IMR-90 (cell line): ENCODE data around the gene URM1. TPM values are rescaled to one million over a fixed set of nuclear protein-coding genes. Genes with fewer than 3 reads are reported as not detected.
A peak's percentile ranks its signal among the peaks of the same experiment; 100 is the strongest.

Experiments used
- ATAC-seq: fragments of 200-7000 bp; cut with Tn5 transposase; 2 replicates; pipeline ENCODE4 v1.9.1; 2020; ENCODE audit warnings: low read depth, mild to moderate bottlenecking, moderate library complexity
- BruUV-seq: library from RNA; stranded (reverse); fragments of 400-500 nt; replicated peaks from 2 replicates; lab custom pipeline; 2021; lab: Mats Ljungman, UMichigan
- CTCF ChIA-PET: fragments of 300-600 bp; formaldehyde crosslinking; extraction: SDS; loops from one replicate; lab custom pipeline; 2021; ENCODE audit warnings: antibody characterized with exemption; lab: Yijun Ruan, JAX
- POLR2A ChIA-PET: fragments of 300-600 bp; sonication (Branson Sonifier 250); formaldehyde crosslinking; loops from one replicate; lab custom pipeline; 2022; ENCODE audit warnings: antibody characterized with exemption; ENCODE audit not compliant: unreplicated experiment; lab: Charles Lee
- DNase-seq: peaks from one replicate; pipeline ENCODE4 v3.0.0; 2013
- H2AFZ ChIP-seq: replicated peaks from 2 replicates; pipeline ENCODE3; 2013; ENCODE audit warnings: low read length, mild to moderate bottlenecking; ENCODE audit not compliant: poor library complexity
- H2AK5ac ChIP-seq: 2 replicates; pipeline ENCODE4 v1.6.1; 2013; ENCODE audit warnings: low read depth, low read length, inconsistent platforms
- H2AK9ac ChIP-seq: replicated peaks from 2 replicates; pipeline ENCODE3; 2013; ENCODE audit warnings: mild to moderate bottlenecking, low read depth, low read length, moderate library complexity; ENCODE audit not compliant: poor library complexity
- H2BK120ac ChIP-seq: 2 replicates; pipeline ENCODE4 v1.6.1; 2013; ENCODE audit warnings: low read depth, low read length, inconsistent platforms
- H2BK15ac ChIP-seq: 3 replicates; pipeline ENCODE4 v1.6.1; 2013; ENCODE audit warnings: low read depth, low read length, inconsistent platforms
- H2BK20ac ChIP-seq: 2 replicates; pipeline ENCODE4 v1.6.1; 2013; ENCODE audit warnings: low read depth, mild to moderate bottlenecking, inconsistent platforms, low read length, moderate library complexity
- H2BK5ac ChIP-seq: 2 replicates; pipeline ENCODE4 v1.6.1; 2013; ENCODE audit warnings: mild to moderate bottlenecking, low read depth, low read length, inconsistent platforms; ENCODE audit not compliant: poor library complexity, severe bottlenecking
- H3K14ac ChIP-seq: replicated peaks from 2 replicates; pipeline ENCODE4 v1.6.1; 2013; ENCODE audit warnings: low read depth, low read length, inconsistent platforms
- H3K18ac ChIP-seq: 2 replicates; pipeline ENCODE4 v1.6.1; 2013; ENCODE audit warnings: low read depth, low read length, control low read depth
- H3K23ac ChIP-seq: 2 replicates; pipeline ENCODE4 v1.6.1; 2013; ENCODE audit warnings: low read depth, low read length, inconsistent platforms
- H3K27ac ChIP-seq: 2 replicates; pipeline ENCODE4 v1.5.1; 2013; ENCODE audit warnings: mild to moderate bottlenecking, control low read depth, low read length; ENCODE audit not compliant: insufficient read depth
- H3K27me3 ChIP-seq: 2 replicates; pipeline ENCODE4 v1.6.1; 2013; ENCODE audit warnings: low read length; ENCODE audit not compliant: control insufficient read depth, insufficient read depth
- H3K36me3 ChIP-seq: 2 replicates; pipeline ENCODE4 v1.6.1; 2013; ENCODE audit warnings: low read length, mixed read lengths; ENCODE audit not compliant: control insufficient read depth, insufficient read depth
- H3K4ac ChIP-seq: 2 replicates; pipeline ENCODE4 v1.6.1; 2013; ENCODE audit warnings: low read depth, low read length, inconsistent platforms
- H3K4me1 ChIP-seq: 2 replicates; pipeline ENCODE4 v1.6.1; 2013; ENCODE audit warnings: low read length, mixed read lengths; ENCODE audit not compliant: control insufficient read depth, insufficient read depth
- H3K4me2 ChIP-seq: 2 replicates; pipeline ENCODE4 v1.6.1; 2013; ENCODE audit warnings: low read depth, mild to moderate bottlenecking, control low read depth, low read length, moderate library complexity
- H3K4me3 ChIP-seq: 2 replicates; pipeline ENCODE4 v1.5.1; 2013; ENCODE audit warnings: low read depth, mild to moderate bottlenecking, control low read depth, low read length, moderate library complexity; ENCODE audit not compliant: insufficient read depth
- H3K56ac ChIP-seq: 2 replicates; pipeline ENCODE4 v1.6.1; 2013; ENCODE audit warnings: low read length, inconsistent platforms; ENCODE audit not compliant: insufficient read depth; ENCODE audit errors: extremely low read depth
- H3K79me1 ChIP-seq, 2 experiments: 2 replicates each; pipeline ENCODE4 v1.6.1; 2013; ENCODE audit warnings: low read length in 2 of 2, inconsistent platforms in 1 of 2, low read depth in 1 of 2
- H3K9ac ChIP-seq: 2 replicates; pipeline ENCODE4 v1.6.1; 2013; ENCODE audit warnings: low read depth, low read length, control low read depth
- H3K9me1 ChIP-seq: 2 replicates; pipeline ENCODE4 v1.6.1; 2013; ENCODE audit warnings: low read length, inconsistent platforms; ENCODE audit not compliant: insufficient read depth
- H3K9me3 ChIP-seq: 2 replicates; pipeline ENCODE4 v1.6.1; 2013; ENCODE audit warnings: low read length; ENCODE audit not compliant: control insufficient read depth, insufficient read depth
- H4K20me1 ChIP-seq: 2 replicates; pipeline ENCODE4 v1.6.1; 2013; ENCODE audit warnings: low read length, inconsistent platforms; ENCODE audit not compliant: insufficient read depth
- H4K5ac ChIP-seq: 2 replicates; pipeline ENCODE4 v1.6.1; 2013; ENCODE audit warnings: mild to moderate bottlenecking, low read depth, low read length, control low read depth
- H4K8ac ChIP-seq, 2 experiments: 2 replicates each; pipeline ENCODE4 v1.6.1; 2013; ENCODE audit warnings: low read depth in 2 of 2, low read length in 2 of 2, control low read depth in 1 of 2, inconsistent platforms in 1 of 2
- H4K91ac ChIP-seq: 2 replicates; pipeline ENCODE4 v1.6.1; 2013; ENCODE audit warnings: low read depth, low read length, inconsistent platforms; ENCODE audit not compliant: insufficient read depth
- MAZ ChIP-seq: IDR thresholded peaks from 2 replicates; pipeline ENCODE4 v1.6.1; 2012; ENCODE audit warnings: low read depth, mild to moderate bottlenecking, low read length, improper control_type of control experiment, moderate library complexity, borderline replicate concordance
- SMC3 ChIP-seq: fragments of 150-350 bp; IDR thresholded peaks from 2 replicates; pipeline ENCODE4 v1.6.1; 2016; ENCODE audit warnings: low read depth, mild to moderate bottlenecking, antibody characterized with exemption, low read length, moderate library complexity
- WGBS, 2 experiments: methylation state at CpG; one replicate each; pipeline versions ENCODE4 v1.1.5 to v1.1.7; 2013; ENCODE audit warnings: missing lambda C conversion rate in 2 of 2; ENCODE audit not compliant: insufficient read length in 1 of 2; ENCODE audit errors: extremely low coverage in 2 of 2; 5-methylcytosine and 5-hydroxymethylcytosine counted together
- dilution Hi-C: fragments of 300-500 bp; cut with HindIII; formaldehyde crosslinking; loops from one replicate; pipeline ENCODE4 v1.14.3; 2018; ENCODE audit warnings: low sequenced_read_pairs; ENCODE audit not compliant: unreplicated experiment
- in situ Hi-C: fragments of 300-500 bp; cut with MboI; formaldehyde crosslinking; loops from 3 replicates; pipeline ENCODE4 v1.14.3; 2019; ENCODE audit warnings: low sequenced_read_pairs, inconsistent platforms, mixed read lengths
- intact Hi-C: fragments of 100-400 bp; cut with micrococcal nuclease; formaldehyde crosslinking; loops from 2 replicates; pipeline ENCODE4 v1.10.0; 2022
- polyA plus RNA-seq, 3 experiments: library from polyadenylated mRNA; depleted of rRNA; stranded (reverse); fragments of >200 nt; gene quantifications; 2 replicates each; pipeline ENCODE4 v1.2.3, GENCODE V29; 2012; ENCODE audit warnings: low replicate concordance in 1 of 3
- total RNA-seq: library from RNA; depleted of rRNA; stranded (reverse); fragments of >200 nt; gene quantifications from 2 replicates; pipeline ENCODE4 v1.2.3, GENCODE V29; 2012

Gene URM1
- total and polyA plus RNA-seq, 2 of the 4 experiments (the other 2 are of a cell fraction): 33.2 to 66.9 TPM

DNA sequence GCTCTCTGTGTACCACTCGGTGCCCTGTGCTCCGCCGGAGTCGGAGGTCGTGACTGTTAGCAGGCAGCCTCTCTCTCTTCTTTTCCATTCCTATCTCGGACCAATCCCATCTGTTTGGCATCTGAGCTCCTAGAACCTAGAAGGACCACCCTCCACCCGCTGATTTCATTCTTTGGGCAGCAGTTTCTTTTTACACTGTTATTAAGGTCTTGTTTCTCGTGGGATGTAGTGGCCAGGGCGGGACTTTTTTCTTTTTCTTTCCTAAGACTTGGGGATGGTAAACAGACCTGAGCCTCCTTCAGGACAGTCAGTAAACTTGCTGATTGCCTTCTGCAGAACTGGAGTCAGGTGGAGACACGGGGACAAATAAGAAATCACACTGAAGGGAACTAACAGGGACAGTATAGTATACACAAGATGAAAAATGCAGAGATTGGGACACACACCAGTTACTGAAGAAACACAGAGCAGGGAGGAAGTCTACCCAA lies 500 bp downstream of the URM1 start:
- Histone ChIP-seq H3K18ac (peak overlapping the region; percentile 40), H2BK15ac (peak overlapping the region; percentile 76; the same call in 1 of the 3 replicates), H4K8ac (peak overlapping the region; percentile 95 to 98), H3K23ac (peak overlapping the region; percentile 89), H3K9ac (peak overlapping the region; percentile 94), H3K56ac (peak overlapping the region; percentile 92), H3K9me3 (no peaks in the 10 kb centered on the region), H3K27me3 (no peaks in the 10 kb centered on the region), H4K20me1 (0 out of 2 replicates have a peak, but pooled peaks cover 4% of the 10 kb centered on the region), H3K14ac (peak overlapping the region; percentile 86), H3K79me1 (peaks cover 23 to 72% of the 10 kb centered on the region in 2 experiments), H2AK9ac (peak overlapping the region; percentile 99), H3K9me1 (peaks cover 12% of the 10 kb centered on the region), H4K91ac (peak overlapping the region; percentile 90), H2BK20ac (no peak overlapping the region), H3K36me3 (peaks cover 2% of the 10 kb centered on the region; the same call in 1 of the 2 replicates), H3K27ac (peak overlapping the region; percentile 90), H4K5ac (peak overlapping the region; percentile 92), H3K4me3 (peak overlapping the region; percentile 77), H2BK5ac (peak overlapping the region; percentile 87), H2AK5ac (peak overlapping the region; percentile 88), H3K4me2 (peak overlapping the region; percentile 96), H2AFZ (peak overlapping the region; percentile 97), H2BK120ac (peak overlapping the region; percentile 64), H3K4ac (peak overlapping the region; percentile 88), H3K4me1 (peaks cover 14% of the 10 kb centered on the region)
- ATAC-seq (no peak), DNase-seq (no peak)
- dilution Hi-C loops (no loop called here), intact Hi-C loops (loop anchor here (2.0 kb wide), 1 partner anchor 47 kb away; no protein-coding TSS in a partner anchor), in situ Hi-C loops (no loop called here)
- POLR2A ChIA-PET: interaction anchor here (0.5 to 1.0 kb wide), 4 partner anchors 10 to 118 kb away, joined by 4 to 6 read pairs (median 6); partner anchors contain the start of genes GOLGA2 and SWI5
- BruUV-seq: TSS peak; percentile 45
- WGBS, 2 experiments: 0% methylated on average over 5 of the region's 10 CpGs; no CpG with 5 or more reads in 1 of the 2 experiments
- no peak for TF ChIP-seq SMC3
- no peak for TF ChIP-seq MAZ
- CTCF ChIA-PET: interaction anchor here (1.3 to 1.7 kb wide), 2 partner anchors 9 to 67 kb away, joined by 3 to 4 read pairs; no protein-coding TSS in a partner anchor
